H9 (cell line): ENCODE data around the gene GAREM1. TPM values are rescaled to one million over a fixed set of nuclear protein-coding genes. Genes with fewer than 3 reads are reported as not detected.

Experiments used
- DNase-seq: peaks from one replicate; pipeline ENCODE4 v3.0.0-alpha.2; 2017
- H2AFZ ChIP-seq: one replicate; pipeline ENCODE4 v1.6.1; 2013; ENCODE audit warnings: mild to moderate bottlenecking, low read length, control low read depth, moderate library complexity
- H2AK5ac ChIP-seq: 2 replicates; pipeline ENCODE4 v1.6.1; 2013; ENCODE audit warnings: low read length, control low read depth, mixed read lengths; ENCODE audit not compliant: insufficient read length
- H2BK120ac ChIP-seq: one replicate; pipeline ENCODE4 v1.6.1; 2013; ENCODE audit warnings: low read depth, mild to moderate bottlenecking, low read length, control low read depth, inconsistent platforms; ENCODE audit not compliant: poor library complexity, severe bottlenecking
- H2BK12ac ChIP-seq: 2 replicates; pipeline ENCODE4 v1.6.1; 2013; ENCODE audit warnings: low read length, control low read depth, mixed read lengths, low read depth; ENCODE audit not compliant: insufficient read length
- H2BK15ac ChIP-seq: 2 replicates; pipeline ENCODE4 v1.6.1; 2013; ENCODE audit warnings: low read depth, low read length, control low read depth
- H2BK20ac ChIP-seq: one replicate; pipeline ENCODE4 v1.6.1; 2013; ENCODE audit warnings: low read depth, mild to moderate bottlenecking, low read length, control low read depth, inconsistent platforms; ENCODE audit not compliant: poor library complexity, severe bottlenecking
- H2BK5ac ChIP-seq: 2 replicates; pipeline ENCODE4 v1.6.1; 2013; ENCODE audit warnings: low read length, control low read depth, mixed read lengths; ENCODE audit not compliant: insufficient read length
- H3K14ac ChIP-seq: 2 replicates; pipeline ENCODE4 v1.6.1; 2013; ENCODE audit warnings: low read length, control low read depth; ENCODE audit not compliant: insufficient read depth
- H3K18ac ChIP-seq: 2 replicates; pipeline ENCODE4 v1.6.1; 2013; ENCODE audit warnings: low read depth, mild to moderate bottlenecking, mixed read lengths, low read length, control low read depth; ENCODE audit not compliant: insufficient read length
- H3K23ac ChIP-seq: 2 replicates; pipeline ENCODE4 v1.6.1; 2013; ENCODE audit warnings: low read length, control low read depth, mixed read lengths, low read depth; ENCODE audit not compliant: insufficient read length
- H3K23me2 ChIP-seq: 2 replicates; pipeline ENCODE4 v1.6.1; 2013; ENCODE audit warnings: low read depth, mild to moderate bottlenecking, mixed read lengths, low read length, control low read depth; ENCODE audit not compliant: insufficient read length, poor library complexity, severe bottlenecking
- H3K27ac ChIP-seq: 2 replicates; pipeline ENCODE4 v1.5.1; 2013; ENCODE audit warnings: low read length, control low read depth, mixed read lengths, low read depth; ENCODE audit not compliant: insufficient read length
- H3K27me3 ChIP-seq: 2 replicates; pipeline ENCODE4 v1.6.1; 2013; ENCODE audit warnings: low read length, control low read depth, inconsistent platforms; ENCODE audit not compliant: insufficient read depth
- H3K4ac ChIP-seq: 2 replicates; pipeline ENCODE4 v1.6.1; 2013; ENCODE audit warnings: low read depth, mild to moderate bottlenecking, control low read depth, inconsistent platforms, low read length, moderate library complexity
- H3K4me1 ChIP-seq: 2 replicates; pipeline ENCODE4 v1.6.1; 2013; ENCODE audit warnings: low read length, control low read depth, inconsistent platforms; ENCODE audit not compliant: insufficient read depth
- H3K4me2 ChIP-seq: 2 replicates; pipeline ENCODE4 v1.6.1; 2013; ENCODE audit warnings: low read length, control low read depth, mixed read lengths; ENCODE audit not compliant: insufficient read length, insufficient read depth
- H3K56ac ChIP-seq: 2 replicates; pipeline ENCODE4 v1.6.1; 2013; ENCODE audit warnings: low read depth, mild to moderate bottlenecking, mixed read lengths, low read length, control low read depth; ENCODE audit not compliant: insufficient read length
- H3K79me1 ChIP-seq: 2 replicates; pipeline ENCODE4 v1.6.1; 2013; ENCODE audit warnings: low read depth, mild to moderate bottlenecking, moderate library complexity, low read length, control low read depth, inconsistent platforms; ENCODE audit not compliant: insufficient read depth, poor library complexity, severe bottlenecking
- H3K79me2 ChIP-seq: 2 replicates; pipeline ENCODE4 v1.6.1; 2013; ENCODE audit warnings: low read length, control low read depth, inconsistent platforms; ENCODE audit not compliant: insufficient read depth
- H3K9ac ChIP-seq: 2 replicates; pipeline ENCODE4 v1.6.1; 2013; ENCODE audit warnings: low read length, control low read depth, mixed read lengths; ENCODE audit not compliant: insufficient read length; ENCODE audit errors: extremely low read depth
- H3K9me3 ChIP-seq: one replicate; pipeline ENCODE4 v1.6.1; 2013; ENCODE audit warnings: low read depth, low read length, inconsistent platforms; ENCODE audit not compliant: control insufficient read depth
- H3T11ph ChIP-seq: one replicate; pipeline ENCODE4 v1.6.1; 2013; ENCODE audit warnings: mild to moderate bottlenecking, low read length, control low read depth, inconsistent platforms
- H4K20me1 ChIP-seq: one replicate; pipeline ENCODE4 v1.6.1; 2013; ENCODE audit not compliant: control insufficient read depth, insufficient read length, insufficient read depth
- H4K5ac ChIP-seq: 2 replicates; pipeline ENCODE4 v1.6.1; 2013; ENCODE audit warnings: low read depth, mild to moderate bottlenecking, mixed read lengths, low read length, control low read depth; ENCODE audit not compliant: insufficient read length
- H4K8ac ChIP-seq: replicated peaks from 2 replicates; pipeline ENCODE4 v1.6.1; 2013; ENCODE audit warnings: low read length, control low read depth, mixed read lengths, low read depth; ENCODE audit not compliant: insufficient read length
- H4K91ac ChIP-seq: 2 replicates; pipeline ENCODE4 v1.6.1; 2013; ENCODE audit warnings: low read depth, mild to moderate bottlenecking, moderate library complexity, mixed read lengths, low read length, control low read depth; ENCODE audit not compliant: insufficient read length
- H3K27ac Mint-ChIP-seq, 3 experiments: 2 replicates in 2 of 3; 3 replicates in 1 of 3; pipeline ENCODE4 v1.8.0; 2020 to 2021; ENCODE audit warnings: mixed read lengths in 3 of 3, mild to moderate bottlenecking in 1 of 3, moderate library complexity in 1 of 3
- H3K27me3 Mint-ChIP-seq: 2 replicates; pipeline ENCODE4 v1.8.0; 2021; ENCODE audit warnings: low read depth, mild to moderate bottlenecking, moderate library complexity, mixed read lengths
- H3K36me3 Mint-ChIP-seq, 3 experiments: 2 replicates in 2 of 3; 3 replicates in 1 of 3; pipeline ENCODE4 v1.8.0; 2020 to 2021; ENCODE audit warnings: low read depth in 3 of 3, mixed read lengths in 3 of 3; ENCODE audit not compliant: insufficient read depth in 1 of 3
- H3K4me1 Mint-ChIP-seq, 2 experiments: 2 replicates each; pipeline ENCODE4 v1.8.0; 2020; ENCODE audit warnings: mixed read lengths in 2 of 2
- H3K4me3 Mint-ChIP-seq, 2 experiments: 2 replicates in 1 of 2; 3 replicates in 1 of 2; pipeline ENCODE4 v1.8.0; 2020 to 2021; ENCODE audit warnings: mild to moderate bottlenecking in 2 of 2, mixed read lengths in 2 of 2, moderate library complexity in 1 of 2
- H3K9me3 Mint-ChIP-seq, 2 experiments: 2 replicates in 1 of 2; 3 replicates in 1 of 2; pipeline ENCODE4 v1.8.0; 2020; ENCODE audit warnings: mild to moderate bottlenecking in 2 of 2, mixed read lengths in 2 of 2, moderate library complexity in 1 of 2
- CTCF ChIP-seq: fragments of 200-600 bp; sonication (generic); conservative IDR thresholded peaks from 3 replicates; pipeline ENCODE4 v1.8.0; 2021; ENCODE audit warnings: antibody characterized with exemption, mild to moderate bottlenecking
- WGBS: extraction: QIAGEN DNeasy Blood & Tissue Kit; methylation state at CpG from one replicate; pipeline ENCODE4 v1.1.7; 2013; ENCODE audit warnings: missing lambda C conversion rate, low lambda C conversion rate, mixed read lengths; ENCODE audit not compliant: insufficient read length; ENCODE audit errors: extremely low coverage; 5-methylcytosine and 5-hydroxymethylcytosine counted together
- total RNA-seq: library from RNA; stranded (reverse); gene quantifications from 2 replicates; pipeline ENCODE4 v1.2.1, GENCODE V29; 2021

GAREM1 gene
- total RNA-seq, 1 experiment from 2014 or later = 4.4 TPM

- Mint-ChIP-seq H3K4me3 (no peak overlapping the region), H3K27ac (no peak overlapping the region), H3K36me3 (no peaks in the 10 kb centered on the region; a peak in 1 of 7 replicates), H3K9me3 (no peaks in the 10 kb centered on the region), H3K27me3 (no peaks in the 10 kb centered on the region), H3K4me1 (peaks cover 9 to 11% of the 10 kb centered on the region in 2 experiments)
- Histone ChIP-seq H2BK12ac (no peak overlapping the region), H4K20me1 (no peaks in the 10 kb centered on the region), H3K23me2 (no peaks in the 10 kb centered on the region), H4K91ac (no peak overlapping the region), H3K14ac (no peak overlapping the region), H2BK15ac (no peak overlapping the region), H2BK20ac (no peak overlapping the region), H3K9me3 (no peaks in the 10 kb centered on the region), H2AFZ (no peak overlapping the region), H3K23ac (no peak overlapping the region), H3T11ph (no peak overlapping the region), H3K79me1 (no peaks in the 10 kb centered on the region), H2AK5ac (no peak overlapping the region), H3K4me1 (no peaks in the 10 kb centered on the region; the same call in 1 of the 2 replicates), H3K27ac (no peak overlapping the region), H3K4me2 (no peak overlapping the region), H3K9ac (no peak overlapping the region), H3K56ac (no peak overlapping the region), H4K5ac (no peak overlapping the region), H3K79me2 (no peaks in the 10 kb centered on the region), H2BK120ac (no peak overlapping the region), H4K8ac (no peak overlapping the region), H3K27me3 (no peaks in the 10 kb centered on the region), H3K18ac (no peak overlapping the region), H3K4ac (no peak overlapping the region), H2BK5ac (no peak overlapping the region)
- no peak for TF ChIP-seq CTCF
- no peak for DNase-seq
- WGBS = no CpG with 5 or more reads among the region's 5 CpGs
Observed at GRCh38 chr18:32420084-32420750, 50.5 kb downstream of the GAREM1 start.
